Stimulated activated memory B cell treated with anti-CD40 and anti-IgM and Interleukin-4, amounts not matched to agents 10 μg/mL and 1 μg/mL and 100 μg/mL, for 72 hours (primary cell): ENCODE data around the gene OR5D13.

Experiments used
- ATAC-seq: fragments of 150-1000 bp; cut with Tn5 transposase; 2 replicates; pipeline ENCODE4 v1.10.0; 2021
- H3K27ac Mint-ChIP-seq: one replicate; pipeline ENCODE4 v1.8.0; 2022; ENCODE audit warnings: mild to moderate bottlenecking, mixed read lengths
- H3K27me3 Mint-ChIP-seq: one replicate; pipeline ENCODE4 v1.8.0; 2022; ENCODE audit warnings: mixed read lengths
- H3K36me3 Mint-ChIP-seq: one replicate; pipeline ENCODE4 v1.8.0; 2022; ENCODE audit warnings: mixed read lengths
- H3K4me1 Mint-ChIP-seq: one replicate; pipeline ENCODE4 v1.8.0; 2022; ENCODE audit warnings: mixed read lengths
- H3K4me3 Mint-ChIP-seq: one replicate; pipeline ENCODE4 v1.8.0; 2022; ENCODE audit warnings: mild to moderate bottlenecking, moderate library complexity, mixed read lengths
- H3K9me3 Mint-ChIP-seq: one replicate; pipeline ENCODE4 v1.8.0; 2022; ENCODE audit warnings: mixed read lengths

The OR5D13 gene

DNA sequence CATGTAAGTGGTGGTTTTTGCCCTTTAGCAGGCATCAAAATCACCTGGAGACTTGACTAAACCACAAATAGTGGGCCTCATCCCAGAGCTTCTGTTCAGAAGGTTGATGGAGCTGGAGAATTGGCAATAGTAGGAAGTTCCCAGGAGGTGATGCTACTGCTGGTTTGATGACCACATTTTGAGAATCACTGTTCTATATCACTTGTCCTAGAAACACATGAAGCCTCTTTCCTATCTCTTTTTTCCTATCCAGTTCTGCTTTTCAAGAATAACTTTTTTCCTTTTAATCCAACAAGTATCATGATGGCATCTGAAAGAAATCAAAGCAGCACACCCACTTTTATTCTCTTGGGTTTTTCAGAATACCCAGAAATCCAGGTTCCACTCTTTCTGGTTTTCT lies at the start of gene OR5D13:
OR5D13 (plus strand) TSS at position 301 of the 400 bp plus-strand sequence; CDS start at position 301, 0 bp downstream.
- Mint-ChIP-seq H3K4me1 (no peaks in the 10 kb centered on the region), H3K27me3 (no peaks in the 10 kb centered on the region), H3K36me3 (no peaks in the 10 kb centered on the region), H3K4me3 (no peak within 1 kb of the TSS), H3K9me3 (peaks cover 5% of the 10 kb centered on the region), H3K27ac (no peak within 1 kb of the TSS)
- ATAC-seq, result no peak

- Mint-ChIP-seq H3K27me3 (no peaks in the 10 kb centered on the region), H3K4me3 (no peak overlapping the region), H3K36me3 (no peaks in the 10 kb centered on the region), H3K27ac (no peak overlapping the region), H3K9me3 (no peaks in the 10 kb centered on the region), H3K4me1 (no peaks in the 10 kb centered on the region)
- no peak for ATAC-seq
Measured at GRCh38 chr11:55726715-55727324, 46.4 kb upstream of the OR5D13 start.

DNA sequence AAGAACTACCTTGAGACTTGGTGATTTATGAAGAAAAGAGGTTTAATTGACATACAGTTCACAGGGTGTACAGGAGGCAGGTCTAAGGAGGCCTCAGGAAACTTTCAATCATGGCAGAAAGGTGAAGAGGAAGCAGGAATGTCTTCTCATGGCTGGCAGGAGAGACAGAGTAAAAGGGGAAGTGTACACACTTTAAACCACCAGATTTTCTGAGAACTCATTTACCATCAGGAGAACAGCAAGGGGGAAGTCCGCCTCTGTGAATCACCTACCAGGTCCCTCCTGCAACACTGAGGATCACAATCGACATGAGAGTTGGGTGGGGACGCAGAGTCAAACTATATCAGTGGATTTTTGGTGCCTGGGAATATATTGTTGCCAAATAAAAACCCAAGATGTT lies 40.3 kb upstream of the OR5D13 start:
- H3K9me3 Mint-ChIP-seq, result peaks cover 10% of the 10 kb centered on the region

GRCh38 chr11:55791606-55792005 lies 18.4 kb downstream of the OR5D13 start:
- no peaks in the 10 kb centered on the region for H3K36me3 Mint-ChIP-seq
- peaks cover 13% of the 10 kb centered on the region for H3K9me3 Mint-ChIP-seq
- H3K4me3 Mint-ChIP-seq, result no peak overlapping the region
- no peaks in the 10 kb centered on the region for H3K27me3 Mint-ChIP-seq
- no peaks in the 10 kb centered on the region for H3K4me1 Mint-ChIP-seq
- no peak overlapping the region for H3K27ac Mint-ChIP-seq
- no peak for ATAC-seq

More for the DNA sequence above, 40.3 kb upstream of the OR5D13 start:
- Mint-ChIP-seq H3K27ac (no peak overlapping the region), H3K4me1 (no peaks in the 10 kb centered on the region), H3K27me3 (no peaks in the 10 kb centered on the region), H3K36me3 (no peaks in the 10 kb centered on the region), H3K4me3 (no peak overlapping the region)
- no peak for ATAC-seq

DNA sequence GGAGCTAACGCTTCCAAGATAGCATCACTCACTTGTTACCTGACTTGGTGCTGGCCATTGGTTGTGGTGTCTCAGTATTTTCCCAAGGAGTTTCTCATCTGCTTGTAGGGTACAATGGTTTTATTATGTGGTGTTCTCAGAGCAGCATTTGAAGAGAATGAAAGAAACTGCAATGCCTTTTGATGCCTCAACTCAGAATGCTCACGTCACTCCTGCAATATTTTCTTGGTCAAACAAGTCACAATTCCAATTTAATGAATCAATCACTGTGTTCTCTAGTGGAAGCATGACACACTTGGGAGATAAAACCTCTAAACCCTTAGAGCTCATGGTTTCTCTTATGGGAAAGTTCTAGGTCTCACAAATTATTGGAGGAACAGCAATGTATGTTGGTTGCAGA lies 20.1 kb downstream of the OR5D13 start:
- Mint-ChIP-seq H3K9me3 (peaks cover 10% of the 10 kb centered on the region), H3K27me3 (no peaks in the 10 kb centered on the region), H3K4me3 (no peak overlapping the region), H3K36me3 (no peaks in the 10 kb centered on the region), H3K27ac (no peak overlapping the region), H3K4me1 (no peaks in the 10 kb centered on the region)
- ATAC-seq, result no peak

DNA sequence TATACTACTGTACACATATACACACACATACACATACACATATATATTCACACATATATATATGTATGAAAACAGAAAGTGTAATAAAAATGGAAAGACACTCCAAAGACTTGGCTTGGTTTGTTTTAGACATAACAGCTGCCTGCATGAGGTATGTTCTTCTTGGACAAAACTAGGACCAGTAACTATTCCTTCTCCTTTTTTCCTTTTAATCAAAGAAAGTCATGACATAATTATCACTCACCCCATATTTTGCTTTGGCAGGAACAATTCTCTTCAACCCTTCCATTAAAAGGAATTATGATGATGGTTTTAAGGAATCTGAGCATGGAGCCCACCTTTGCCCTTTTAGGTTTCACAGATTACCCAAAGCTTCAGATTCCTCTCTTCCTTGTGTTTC lies 22.0 kb downstream of the OR5D13 start, which contains the start of gene OR5D14:
OR5D14 (plus strand) TSS at position 301 of the 400 bp plus-strand sequence; CDS start at position 301, 0 bp downstream.
- H3K36me3 Mint-ChIP-seq, result no peaks in the 10 kb centered on the region
- no peak for ATAC-seq
- no peak within 1 kb of the TSS for H3K4me3 Mint-ChIP-seq
- H3K9me3 Mint-ChIP-seq, result peaks cover 17% of the 10 kb centered on the region
- no peaks in the 10 kb centered on the region for H3K4me1 Mint-ChIP-seq
- H3K27ac Mint-ChIP-seq, result no peak within 1 kb of the TSS
- no peaks in the 10 kb centered on the region for H3K27me3 Mint-ChIP-seq

DNA sequence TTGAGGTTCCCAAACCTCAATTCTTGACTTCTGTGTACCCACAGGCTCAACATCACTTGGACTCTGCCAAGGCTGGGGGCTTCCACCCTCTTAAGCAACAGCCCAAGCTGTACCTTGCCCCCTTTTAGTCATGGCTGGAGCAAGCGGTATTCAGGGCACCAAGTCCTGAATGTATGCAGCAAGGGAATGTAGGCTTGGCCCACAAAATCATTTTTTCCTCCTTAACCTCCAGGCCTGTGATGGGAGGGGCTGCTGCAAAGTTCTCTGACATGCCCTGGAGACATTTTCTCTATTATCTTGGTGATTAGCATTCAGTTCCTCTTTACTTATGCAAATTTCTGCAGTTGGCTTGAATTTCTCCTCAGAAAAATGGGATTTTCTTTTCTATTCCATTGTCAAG lies 33.0 kb downstream of the OR5D13 start:
- Mint-ChIP-seq H3K4me1 (no peaks in the 10 kb centered on the region), H3K9me3 (peaks cover 14% of the 10 kb centered on the region), H3K27me3 (no peaks in the 10 kb centered on the region), H3K36me3 (no peaks in the 10 kb centered on the region), H3K27ac (no peak overlapping the region), H3K4me3 (no peak overlapping the region)
- ATAC-seq, result no peak

DNA sequence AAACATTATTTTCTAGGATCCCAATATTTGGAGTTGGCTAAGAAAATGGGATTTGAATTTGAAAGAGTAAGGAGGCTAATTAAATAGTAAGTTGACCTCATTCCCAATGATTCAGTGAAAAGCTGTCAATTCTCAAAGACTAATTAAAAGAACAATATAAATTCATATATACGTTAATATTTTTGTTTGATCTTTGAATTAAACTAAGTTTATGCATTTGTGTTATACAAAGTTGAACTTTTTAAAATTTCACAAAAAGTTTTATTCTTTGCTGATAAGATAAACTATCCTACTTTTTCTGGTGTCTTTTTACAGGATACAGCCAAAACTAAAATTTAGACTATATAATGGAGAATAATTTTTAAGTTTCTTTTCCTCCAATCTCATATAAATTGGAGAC lies 37.8 kb downstream of the OR5D13 start, which contains the start of gene OR5L1:
OR5L1 (plus strand) TSS at position 301 of the 400 bp plus-strand sequence. CDS start 100 bp downstream, outside the sequence.
- Mint-ChIP-seq H3K4me3 (no peak within 1 kb of the TSS), H3K4me1 (no peaks in the 10 kb centered on the region), H3K27ac (no peak within 1 kb of the TSS), H3K27me3 (no peaks in the 10 kb centered on the region), H3K36me3 (no peaks in the 10 kb centered on the region), H3K9me3 (peaks cover 12% of the 10 kb centered on the region)
- no peak for ATAC-seq

DNA sequence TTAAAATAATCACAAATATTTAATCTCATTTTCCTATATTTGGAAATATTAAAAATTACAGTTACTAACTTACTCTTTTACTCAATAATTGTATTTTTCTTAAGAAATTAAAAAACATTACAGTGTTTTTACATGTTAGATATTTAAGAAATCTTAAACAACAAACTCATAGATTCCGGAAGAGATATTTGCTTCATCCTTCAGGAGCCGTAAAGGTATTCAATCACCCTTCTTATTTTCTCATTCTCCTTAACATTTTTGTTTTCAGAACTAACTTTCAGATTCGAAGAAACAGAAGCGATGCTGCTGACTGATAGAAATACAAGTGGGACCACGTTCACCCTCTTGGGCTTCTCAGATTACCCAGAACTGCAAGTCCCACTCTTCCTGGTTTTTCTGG lies 46.1 kb downstream of the OR5D13 start, which contains the start of gene OR5D18:
OR5D18 (plus strand) TSS at position 301 of the 400 bp plus-strand sequence; CDS start at position 301, 0 bp downstream.
- H3K27me3 Mint-ChIP-seq, result no peaks in the 10 kb centered on the region
- no peaks in the 10 kb centered on the region for H3K4me1 Mint-ChIP-seq
- no peak within 1 kb of the TSS for H3K27ac Mint-ChIP-seq
- peaks cover 13% of the 10 kb centered on the region for H3K9me3 Mint-ChIP-seq
- H3K4me3 Mint-ChIP-seq, result no peak within 1 kb of the TSS
- ATAC-seq, result no peak
- no peaks in the 10 kb centered on the region for H3K36me3 Mint-ChIP-seq
